CD4-positive, alpha-beta memory T cell (primary cell): Measurements from ENCODE around the gene RAB34. TPM values are rescaled to one million over a fixed set of nuclear protein-coding genes. Genes with fewer than 3 reads are reported as not detected.

ENCODE experiments used
- CTCF ChIA-PET: fragments of 350-600 bp; sonication (Branson Sonifier 250); formaldehyde crosslinking; loops from one replicate; lab custom pipeline; 2021; ENCODE audit warnings: inconsistent platforms; ENCODE audit not compliant: partially characterized antibody; lab: Charles Lee
- POLR2A ChIA-PET: fragments of 350-600 bp; sonication (Branson Sonifier 250); formaldehyde crosslinking; loops from one replicate; lab custom pipeline; 2021; ENCODE audit not compliant: partially characterized antibody; lab: Charles Lee
- DNase-seq, 5 donors: peaks; one replicate each; pipeline versions ENCODE4 v3.0.0 to v3.0.0-alpha.2; 2020 to 2022; ENCODE audit warnings: mixed read lengths in 1 of 5
- H3K27ac ChIP-seq: one replicate; pipeline ENCODE4 v1.7.0; 2013; ENCODE audit warnings: low read depth, low read length
- H3K27me3 ChIP-seq: 2 replicates; pipeline ENCODE4 v1.7.0; 2013; ENCODE audit warnings: mild to moderate bottlenecking, low read length, moderate library complexity; ENCODE audit not compliant: insufficient read depth
- H3K36me3 ChIP-seq: 2 replicates; pipeline ENCODE4 v1.7.0; 2013; ENCODE audit warnings: mild to moderate bottlenecking, low read length, moderate library complexity; ENCODE audit not compliant: insufficient read depth
- H3K4me1 ChIP-seq: 2 replicates; pipeline ENCODE4 v1.7.0; 2013; ENCODE audit warnings: mild to moderate bottlenecking, low read length, moderate library complexity; ENCODE audit not compliant: insufficient read depth
- H3K4me3 ChIP-seq, 2 donors: one replicate each; pipeline ENCODE4 v1.7.0; 2013; ENCODE audit warnings: low read length in 2 of 2, mild to moderate bottlenecking in 1 of 2
- H3K9me3 ChIP-seq, 2 donors: one replicate each; pipeline ENCODE4 v1.7.0; 2013; ENCODE audit warnings: low read length in 2 of 2, control low read depth in 1 of 2; ENCODE audit not compliant: control insufficient read depth in 1 of 2
- H3K27ac Mint-ChIP-seq, 7 donors: one replicate each; pipeline ENCODE4 v1.8.0; 2020 to 2021; ENCODE audit warnings: mixed read lengths in 7 of 7, mild to moderate bottlenecking in 6 of 7, inconsistent platforms in 3 of 7, moderate library complexity in 3 of 7
- H3K27me3 Mint-ChIP-seq, 2 donors: one replicate each; pipeline ENCODE4 v1.8.0; 2020 to 2021; ENCODE audit warnings: mixed read lengths in 2 of 2
- H3K36me3 Mint-ChIP-seq, 2 donors: one replicate each; pipeline ENCODE4 v1.8.0; 2020 to 2021; ENCODE audit warnings: mixed read lengths in 2 of 2, inconsistent platforms in 1 of 2, mild to moderate bottlenecking in 1 of 2
- H3K4me1 Mint-ChIP-seq, 4 donors: one replicate each; pipeline ENCODE4 v1.8.0; 2020 to 2021; ENCODE audit warnings: mixed read lengths in 4 of 4, mild to moderate bottlenecking in 1 of 4
- H3K4me3 Mint-ChIP-seq, 8 donors: one replicate each; pipeline ENCODE4 v1.8.0; 2020 to 2021; ENCODE audit warnings: mixed read lengths in 8 of 8, mild to moderate bottlenecking in 7 of 8, moderate library complexity in 6 of 8, inconsistent platforms in 3 of 8
- H3K9me3 Mint-ChIP-seq, 8 donors: one replicate each; pipeline ENCODE4 v1.8.0; 2020 to 2021; ENCODE audit warnings: mixed read lengths in 8 of 8, mild to moderate bottlenecking in 5 of 8, inconsistent platforms in 3 of 8, moderate library complexity in 1 of 8
- intact Hi-C: fragments of 100-400 bp; cut with micrococcal nuclease; formaldehyde crosslinking; loops from one replicate; pipeline ENCODE4 v1.15.1; 2023
- polyA plus RNA-seq, 2 donors: library from polyadenylated mRNA; unstranded; fragments of 300-500 nt; fragmentation: Illumina TruSeq; gene quantifications; one replicate each; pipeline ENCODE4 v1.2.3, GENCODE V29; 2021
- total RNA-seq, 2 experiments: library from RNA; stranded (reverse); gene quantifications; one replicate each; pipeline ENCODE4 v1.2.3, GENCODE V29; 2021

Gene RAB34
- total and polyA plus RNA-seq, 4 experiments from 2014 or later: 3.0 to 8.7 (median 5.2) TPM

DNA sequence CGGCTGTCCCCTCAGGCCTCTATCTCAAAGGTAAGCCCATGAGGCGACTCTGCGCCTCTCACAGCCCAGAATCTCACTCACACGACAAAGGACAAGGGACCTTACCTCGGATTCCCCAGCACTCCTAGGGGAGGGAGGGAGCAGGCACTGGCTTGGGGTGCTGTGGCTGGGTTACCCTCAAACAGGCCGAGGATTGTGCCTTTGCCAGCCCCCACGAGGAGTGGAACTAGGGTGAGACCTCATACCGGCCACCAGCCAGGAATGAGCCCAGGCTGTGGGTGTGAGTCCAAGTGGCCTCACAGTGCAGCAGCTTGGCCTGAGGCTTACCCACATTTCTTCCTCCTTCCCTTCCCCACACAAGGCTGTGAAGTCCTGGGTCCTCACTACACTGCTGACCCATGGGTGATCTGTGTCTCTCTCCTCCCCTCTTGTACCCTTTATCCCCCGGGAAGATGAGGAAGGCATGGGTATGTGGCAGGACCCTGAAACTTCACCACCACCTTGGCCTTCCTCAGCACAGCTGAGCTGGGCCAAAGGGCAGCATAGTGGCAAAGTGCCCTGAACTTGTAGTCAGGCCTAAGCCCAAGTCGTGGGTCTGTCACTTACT, 11.8 kb downstream of the RAB34 start:
- no peaks in the 10 kb centered on the region for H3K9me3 ChIP-seq
- H3K27ac Mint-ChIP-seq: peak overlapping the region in 4 of 7 donors; percentile 18 to 61 (median 38)
- peaks cover 27 to 32% of the 10 kb centered on the region in 2 donors for H3K36me3 Mint-ChIP-seq
- H3K9me3 Mint-ChIP-seq: peaks cover 0 to 2% (median 0%) of the 10 kb centered on the region in 8 donors
- no peak overlapping the region for H3K27ac ChIP-seq
- peaks cover 26% of the 10 kb centered on the region for H3K36me3 ChIP-seq
- DNase-seq: no peak
- peaks cover 5% of the 10 kb centered on the region for H3K4me1 ChIP-seq
- H3K27me3 Mint-ChIP-seq: no peaks in the 10 kb centered on the region
- CTCF ChIA-PET: no interaction called here
- H3K4me3 ChIP-seq: no peak overlapping the region
- intact Hi-C loops: no loop called here
- no peaks in the 10 kb centered on the region for H3K27me3 ChIP-seq
- H3K4me3 Mint-ChIP-seq: no peak overlapping the region
- H3K4me1 Mint-ChIP-seq: peaks cover 5 to 13% (median 10%) of the 10 kb centered on the region in 4 donors
- POLR2A ChIA-PET: interaction anchor here (1.2 to 1.5 kb wide), 2 partner anchors 12 to 14 kb away, joined by 3 to 4 read pairs; partner anchors contain the start of gene RPL23A

DNA sequence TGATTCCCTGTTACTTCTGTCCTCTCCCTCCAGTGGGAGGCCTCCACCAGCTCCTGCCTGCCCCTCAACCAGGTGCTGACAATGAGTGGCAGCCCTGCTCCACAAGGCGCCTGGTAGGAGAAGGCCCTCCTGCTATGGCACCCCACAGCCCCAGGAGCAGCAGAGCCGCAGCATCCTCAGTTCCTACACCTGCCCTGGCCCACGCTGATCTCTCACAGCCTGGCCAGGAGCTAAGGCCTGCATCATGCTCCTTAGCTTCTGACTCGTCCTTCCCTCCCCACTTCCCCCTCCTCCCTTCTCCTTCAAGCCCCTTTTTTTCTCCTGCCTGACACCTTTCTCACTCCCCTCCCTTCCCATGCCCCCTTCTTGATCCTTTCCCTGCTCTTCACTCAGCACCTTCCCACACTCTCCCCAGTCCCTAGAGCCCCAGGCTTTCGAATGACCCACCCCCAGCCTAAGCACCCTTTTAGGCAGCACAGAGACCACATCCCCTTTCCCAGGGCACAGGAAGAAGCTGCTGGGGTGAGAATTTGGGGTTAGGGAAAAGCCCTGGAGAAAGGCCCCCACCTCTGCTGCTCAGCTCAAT, 12.5 kb downstream of the RAB34 start:
- Mint-ChIP-seq H3K27ac (peak overlapping the region in 5 of 7 donors; percentile 18 to 79 (median 41)), H3K36me3 (peaks cover 31 to 37% of the 10 kb centered on the region in 2 donors), H3K9me3 (peaks cover 0 to 2% (median 0%) of the 10 kb centered on the region in 8 donors), H3K4me3 (no peak overlapping the region), H3K4me1 (peaks cover 3 to 9% (median 6%) of the 10 kb centered on the region in 4 donors), H3K27me3 (no peaks in the 10 kb centered on the region)
- Histone ChIP-seq H3K27ac (no peak overlapping the region), H3K4me1 (no peaks in the 10 kb centered on the region), H3K9me3 (no peaks in the 10 kb centered on the region), H3K27me3 (no peaks in the 10 kb centered on the region), H3K36me3 (peaks cover 32% of the 10 kb centered on the region), H3K4me3 (no peak overlapping the region)
- ChIA-PET CTCF (no interaction called here), POLR2A (interaction anchor here (0.9 to 1.5 kb wide), 3 partner anchors 11 to 43 kb away, joined by 3 to 4 read pairs (median 3); partner anchors contain the start of genes RPL23A, SDF2 and SUPT6H)
- intact Hi-C loops: no loop called here
- DNase-seq: no peak

DNA sequence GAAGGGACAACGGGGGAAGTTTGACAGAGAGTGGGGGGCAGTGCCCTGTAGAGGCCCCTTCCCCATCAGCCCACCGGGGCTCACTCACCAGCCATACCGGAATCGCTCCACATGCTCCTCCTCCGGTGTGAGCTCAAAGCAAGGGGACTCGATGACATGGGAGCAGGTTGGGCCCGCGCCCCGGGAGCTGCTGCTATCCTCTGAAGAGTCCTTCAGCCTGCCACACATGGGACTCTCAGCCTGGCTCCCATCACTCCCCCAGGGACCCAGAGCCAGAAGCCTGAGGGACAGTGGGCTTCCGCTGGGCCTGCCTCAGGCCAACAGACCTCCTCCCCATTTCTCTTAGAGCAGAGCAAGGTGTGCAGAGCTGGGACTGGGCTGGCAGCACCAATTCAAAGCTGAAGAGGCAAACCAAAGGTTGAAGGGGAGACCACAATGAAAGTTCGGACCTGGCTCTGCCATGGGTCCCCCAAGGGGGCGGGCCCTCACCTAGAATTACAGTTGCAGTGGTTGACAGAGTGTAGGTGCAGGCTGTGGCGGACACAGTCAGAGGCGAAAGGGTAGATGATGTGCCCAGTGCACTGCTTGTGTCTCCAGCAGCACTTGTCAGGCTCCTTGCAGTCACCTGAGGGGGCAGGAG, 13.3 kb downstream of the RAB34 start:
- Mint-ChIP-seq H3K27ac (no peak overlapping the region), H3K4me1 (peaks cover 0 to 9% (median 5%) of the 10 kb centered on the region in 4 donors), H3K27me3 (no peaks in the 10 kb centered on the region), H3K36me3 (peaks cover 35 to 45% of the 10 kb centered on the region in 2 donors), H3K4me3 (no peak overlapping the region), H3K9me3 (peaks cover 0 to 2% (median 0%) of the 10 kb centered on the region in 8 donors)
- ChIA-PET CTCF (no interaction called here), POLR2A (interaction anchor here (0.9 to 1.5 kb wide), 3 partner anchors 10 to 42 kb away, joined by 3 to 4 read pairs (median 3); partner anchors contain the start of genes RPL23A, SDF2 and SUPT6H)
- H3K4me3 ChIP-seq: no peak overlapping the region
- DNase-seq: no peak
- intact Hi-C loops: no loop called here
- peaks cover 40% of the 10 kb centered on the region for H3K36me3 ChIP-seq
- H3K27ac ChIP-seq: no peak overlapping the region
- H3K27me3 ChIP-seq: no peaks in the 10 kb centered on the region
- no peaks in the 10 kb centered on the region for H3K4me1 ChIP-seq
- no peaks in the 10 kb centered on the region for H3K9me3 ChIP-seq

DNA sequence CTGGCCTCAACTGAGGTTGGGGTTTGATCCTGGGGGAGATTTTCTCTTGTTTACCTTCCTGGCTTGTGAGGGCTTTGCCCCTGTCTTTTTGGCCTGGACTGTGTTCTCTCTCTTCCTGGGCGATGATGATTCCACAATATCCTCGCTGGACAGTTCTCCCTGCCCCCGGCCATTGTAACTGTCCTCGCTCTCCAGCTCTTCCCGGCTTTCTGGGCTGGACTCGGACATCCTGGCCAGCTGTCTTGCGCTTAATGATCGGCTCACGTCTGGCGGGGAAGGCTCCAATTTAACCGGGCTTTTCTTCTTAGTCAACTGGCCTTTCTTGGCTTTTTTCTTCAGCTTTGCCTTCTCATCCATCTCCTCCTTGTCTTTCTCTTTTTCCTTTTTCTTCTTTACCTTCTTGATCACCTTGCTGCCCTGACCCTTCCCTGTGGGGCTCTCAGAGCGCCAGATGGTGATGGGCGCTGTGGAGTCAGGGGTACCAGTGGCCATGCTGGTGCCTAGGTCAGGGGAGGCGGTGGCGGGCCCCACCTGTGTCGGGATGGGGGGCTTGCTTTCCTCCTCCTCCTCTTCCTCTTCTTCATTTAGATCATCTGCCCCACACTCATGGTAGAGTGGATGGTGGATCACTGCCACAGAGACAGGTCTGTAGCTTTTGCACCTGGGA, 14.0 kb downstream of the RAB34 start:
- Histone ChIP-seq H3K4me3 (no peak overlapping the region), H3K27ac (no peak overlapping the region), H3K9me3 (no peaks in the 10 kb centered on the region), H3K36me3 (peaks cover 47% of the 10 kb centered on the region), H3K4me1 (no peaks in the 10 kb centered on the region), H3K27me3 (no peaks in the 10 kb centered on the region)
- peaks cover 0 to 2% (median 0%) of the 10 kb centered on the region in 8 donors for H3K9me3 Mint-ChIP-seq
- intact Hi-C loops: no loop called here
- ChIA-PET CTCF (no interaction called here), POLR2A (no interaction called here)
- H3K4me1 Mint-ChIP-seq: peaks cover 0 to 9% (median 5%) of the 10 kb centered on the region in 4 donors
- peak overlapping the region in 3 of 7 donors; percentile 8 to 73 (median 51) for H3K27ac Mint-ChIP-seq
- no peaks in the 10 kb centered on the region for H3K27me3 Mint-ChIP-seq
- no peak for DNase-seq
- H3K36me3 Mint-ChIP-seq: peaks cover 39 to 51% of the 10 kb centered on the region in 2 donors
- no peak overlapping the region for H3K4me3 Mint-ChIP-seq

DNA sequence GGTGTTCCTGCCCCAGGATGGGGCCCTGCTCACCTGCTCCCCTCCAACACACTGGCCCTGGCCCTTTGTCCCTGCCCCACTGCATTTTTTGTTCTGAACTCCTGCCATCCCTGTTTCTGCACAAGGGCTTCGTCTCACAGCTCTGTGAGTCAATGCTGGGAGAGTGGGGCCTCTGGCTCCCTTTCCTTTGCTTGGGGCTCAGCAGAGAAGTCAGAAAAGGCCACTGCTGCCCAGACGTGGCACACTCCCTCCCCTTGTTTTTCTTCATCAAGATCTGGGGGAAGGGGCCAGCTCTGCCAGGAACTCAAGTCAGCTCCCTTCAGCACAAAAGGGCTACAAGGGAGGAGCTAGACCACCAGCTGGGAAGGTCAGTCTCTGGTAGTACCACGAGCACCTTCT, 14.9 kb downstream of the RAB34 start:
- no peaks in the 10 kb centered on the region for H3K27me3 Mint-ChIP-seq
- intact Hi-C loops: no loop called here
- no peak for DNase-seq
- Histone ChIP-seq H3K36me3 (peaks cover 56% of the 10 kb centered on the region), H3K27me3 (no peaks in the 10 kb centered on the region), H3K4me3 (no peak overlapping the region), H3K27ac (no peak overlapping the region), H3K9me3 (no peaks in the 10 kb centered on the region), H3K4me1 (no peaks in the 10 kb centered on the region)
- peaks cover 0 to 8% (median 5%) of the 10 kb centered on the region in 4 donors for H3K4me1 Mint-ChIP-seq
- peak overlapping the region in 1 of 7 donors; percentile 25 for H3K27ac Mint-ChIP-seq
- H3K4me3 Mint-ChIP-seq: no peak overlapping the region
- no peaks in the 10 kb centered on the region for H3K9me3 Mint-ChIP-seq
- POLR2A ChIA-PET: interaction anchor here (1.0 to 2.2 kb wide), 3 partner anchors 9 to 58 kb away, joined by 3 to 14 read pairs (median 3); partner anchors contain the start of genes BLTP2, PROCA1 and RPL23A
- H3K36me3 Mint-ChIP-seq: peaks cover 46 to 60% of the 10 kb centered on the region in 2 donors
- CTCF ChIA-PET: no interaction called here

DNA sequence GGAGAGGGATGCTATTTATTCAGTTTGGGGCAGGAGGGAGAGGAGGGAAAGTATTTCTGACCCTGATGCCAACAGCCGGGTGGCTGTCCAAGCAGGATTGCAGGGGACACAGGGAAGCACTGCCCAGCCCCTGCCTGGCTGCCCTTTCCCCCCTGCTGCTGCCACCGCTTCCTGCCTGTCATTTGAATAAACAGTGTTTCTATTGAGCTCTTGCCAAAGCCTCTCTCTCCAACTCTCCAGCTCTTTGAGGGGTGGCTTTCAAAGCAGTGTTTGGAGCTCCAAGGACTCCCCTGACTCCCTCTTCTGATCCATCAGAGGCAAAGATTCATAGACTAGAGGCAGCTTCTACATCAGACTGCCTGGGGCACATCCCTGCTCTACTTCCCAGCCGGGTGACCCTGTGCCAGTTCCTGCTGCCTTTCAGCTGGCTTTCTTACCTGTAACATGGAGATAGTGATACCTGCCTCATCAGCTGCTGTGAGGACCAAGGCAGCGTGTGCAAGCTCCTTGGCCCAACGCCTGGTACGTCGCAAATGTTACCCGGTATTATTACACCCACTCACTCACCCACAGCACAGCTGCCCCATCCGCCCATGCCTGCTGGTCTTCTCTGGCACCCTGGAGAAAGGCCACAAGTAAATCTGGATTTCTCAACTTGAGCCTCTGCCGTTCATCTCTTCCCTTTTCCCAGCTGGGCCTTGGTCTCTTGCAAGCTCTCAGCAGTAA, 15.5 kb downstream of the RAB34 start:
- no peaks in the 10 kb centered on the region for H3K9me3 Mint-ChIP-seq
- Histone ChIP-seq H3K27ac (no peak overlapping the region), H3K9me3 (no peaks in the 10 kb centered on the region), H3K36me3 (peaks cover 62% of the 10 kb centered on the region), H3K4me1 (no peaks in the 10 kb centered on the region), H3K27me3 (no peaks in the 10 kb centered on the region), H3K4me3 (no peak overlapping the region)
- no peak for DNase-seq
- H3K36me3 Mint-ChIP-seq: peaks cover 52 to 65% of the 10 kb centered on the region in 2 donors
- intact Hi-C loops: no loop called here
- CTCF ChIA-PET: no interaction called here
- H3K27me3 Mint-ChIP-seq: no peaks in the 10 kb centered on the region
- H3K4me1 Mint-ChIP-seq: peaks cover 0 to 2% (median 1%) of the 10 kb centered on the region in 4 donors
- POLR2A ChIA-PET: interaction anchor here (1.0 to 2.2 kb wide), 3 partner anchors 9 to 57 kb away, joined by 3 to 14 read pairs (median 3); partner anchors contain the start of genes BLTP2, PROCA1 and RPL23A
- no peak overlapping the region for H3K4me3 Mint-ChIP-seq
- H3K27ac Mint-ChIP-seq: peak overlapping the region in 1 of 7 donors; percentile 73
